ENCODE results near the gene MAGEH1. TPM values are rescaled to one million over a fixed set of nuclear protein-coding genes. Genes with fewer than 3 reads are reported as not detected.

MAGEH1 gene, protein sequence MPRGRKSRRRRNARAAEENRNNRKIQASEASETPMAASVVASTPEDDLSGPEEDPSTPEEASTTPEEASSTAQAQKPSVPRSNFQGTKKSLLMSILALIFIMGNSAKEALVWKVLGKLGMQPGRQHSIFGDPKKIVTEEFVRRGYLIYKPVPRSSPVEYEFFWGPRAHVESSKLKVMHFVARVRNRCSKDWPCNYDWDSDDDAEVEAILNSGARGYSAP
- total RNA-seq (2022; extraction: Qiagen RNA extraction; ENCODE audit: low read depth) = 5.9 to 7.8 TPM (median 6.8 TPM) in 5 replicates

DNA sequence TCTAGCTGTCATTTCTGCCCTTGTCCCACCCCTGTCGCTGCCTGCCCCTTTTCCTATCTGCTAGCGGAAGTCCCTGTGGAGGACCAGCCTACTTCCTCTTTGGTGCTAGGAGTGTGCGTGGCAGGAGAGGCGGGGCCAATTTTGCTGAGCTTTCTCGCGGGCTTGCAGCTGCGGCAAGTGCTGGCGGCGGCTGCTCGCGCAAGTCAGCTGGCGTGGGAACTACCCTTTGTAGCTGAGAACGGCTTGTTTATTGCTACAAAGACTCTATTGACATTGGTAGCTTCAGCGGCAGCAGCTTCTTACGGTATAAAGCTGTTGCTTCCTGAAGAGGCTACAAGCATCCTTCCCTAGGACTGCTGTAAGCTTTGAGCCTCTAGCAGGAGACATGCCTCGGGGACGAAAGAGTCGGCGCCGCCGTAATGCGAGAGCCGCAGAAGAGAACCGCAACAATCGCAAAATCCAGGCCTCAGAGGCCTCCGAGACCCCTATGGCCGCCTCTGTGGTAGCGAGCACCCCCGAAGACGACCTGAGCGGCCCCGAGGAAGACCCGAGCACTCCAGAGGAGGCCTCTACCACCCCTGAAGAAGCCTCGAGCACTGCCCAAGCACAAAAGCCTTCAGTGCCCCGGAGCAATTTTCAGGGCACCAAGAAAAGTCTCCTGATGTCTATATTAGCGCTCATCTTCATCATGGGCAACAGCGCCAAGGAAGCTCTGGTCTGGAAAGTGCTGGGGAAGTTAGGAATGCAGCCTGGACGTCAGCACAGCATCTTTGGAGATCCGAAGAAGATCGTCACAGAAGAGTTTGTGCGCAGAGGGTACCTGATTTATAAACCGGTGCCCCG is at the start of gene MAGEH1:
Gene MAGEH1, plus strand, starts transcription at position 138 of the 843 bp plus-strand sequence. Its CDS starts 248 bp downstream, at position 386.

DNA sequence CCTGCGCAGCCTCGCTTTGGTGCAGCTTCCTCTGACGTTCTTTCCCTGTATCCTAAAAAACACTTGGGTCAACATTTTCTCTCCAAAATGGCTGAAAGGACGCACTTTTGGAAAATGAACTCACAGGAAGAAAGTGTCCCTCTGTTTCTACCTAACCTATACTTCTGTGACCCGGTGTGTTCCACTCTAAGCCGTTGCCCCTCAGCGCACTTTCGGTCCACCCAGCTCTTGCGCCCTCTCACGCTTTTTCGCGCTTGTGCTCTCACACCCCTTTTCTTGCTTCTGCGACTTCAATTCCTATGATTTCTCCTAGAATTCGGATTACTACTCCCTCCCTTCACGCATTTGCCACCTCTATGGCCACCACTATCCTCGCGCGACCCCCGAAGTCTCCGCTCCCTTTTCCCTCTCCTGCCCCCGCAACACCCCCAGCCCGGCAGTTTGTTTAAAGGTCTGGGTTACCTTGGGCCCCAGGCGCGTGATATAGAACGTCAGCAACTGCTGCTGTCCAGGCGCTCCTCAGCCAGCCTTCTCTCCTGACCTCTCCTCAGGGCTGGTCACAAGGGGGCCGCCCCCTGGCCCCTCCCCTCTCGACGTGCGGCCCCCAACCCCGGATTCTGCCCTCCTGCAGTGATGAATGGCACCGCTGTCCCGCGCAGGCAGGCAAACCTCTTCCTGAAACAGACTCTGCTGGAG is 37.5 kb downstream of the MAGEH1 start, which contains the start of gene USP51:
Gene USP51, minus strand, starts transcription at position 535 of the 696 bp plus-strand sequence. CDS start 909 bp downstream, outside the sequence.

Other genes starting within 250 kb of the MAGEH1 start
- gene PAGE5, start 231.8 kb upstream of the MAGEH1 start, total RNA-seq (2022; extraction: Qiagen RNA extraction; ENCODE audit: low read depth) = not detected in 5 replicates
- gene PAGE3, start 187.2 kb upstream of the MAGEH1 start, total RNA-seq (2022; extraction: Qiagen RNA extraction; ENCODE audit: low read depth) = not detected in 5 replicates
- gene USP51, start 37.7 kb downstream of the MAGEH1 start, total RNA-seq (2022; extraction: Qiagen RNA extraction; ENCODE audit: low read depth) = 0.31 to 0.67 TPM (median 0.51 TPM) in 5 replicates
- not detected in 5 replicates for gene FOXR2, start 171.3 kb downstream of the MAGEH1 start, total RNA-seq (2022; extraction: Qiagen RNA extraction; ENCODE audit: low read depth)